Measurements from ENCODE around the gene HOXC11. TPM values are rescaled to one million over a fixed set of nuclear protein-coding genes. Genes with fewer than 3 reads are reported as not detected.

Gene HOXC11
- total RNA-seq, 1 donor from 2014 or later: not detected

GRCh38 chr12:53937099-53937498, 35.8 kb upstream of the HOXC11 start:
- Mint-ChIP-seq H3K4me3 (no peak overlapping the region), H3K4me1 (no peaks in the 10 kb centered on the region), H3K9me3 (peaks cover 18% of the 10 kb centered on the region), H3K27ac (no peak overlapping the region), H3K36me3 (no peaks in the 10 kb centered on the region), H3K27me3 (ENCODE audit: insufficient read depth, low read depth) (peaks cover 91% of the 10 kb centered on the region)
- Histone ChIP-seq H3K4me1 (no peaks in the 10 kb centered on the region), H4K20me1 (ENCODE audit: low read depth) (peaks cover 25% of the 10 kb centered on the region), H3K79me2 (ENCODE audit: low read depth) (no peaks in the 10 kb centered on the region), H3K4me2 (no peak overlapping the region), H3K9ac (no peak overlapping the region), H3K36me3 (no peaks in the 10 kb centered on the region), H3F3A (ENCODE audit: low read depth) (no peaks in the 10 kb centered on the region), H3K4me3 (no peak overlapping the region), H3K9me3 (ENCODE audit: low read depth) (no peaks in the 10 kb centered on the region), H3K27ac (no peak overlapping the region), H2AFZ (replicated peaks) (no peak overlapping the region), H3K27me3 (peaks cover 100% of the 10 kb centered on the region)
- DNase-seq (ENCODE audit: low spot score): no peak
- TF ChIP-seq, protein P1, sequence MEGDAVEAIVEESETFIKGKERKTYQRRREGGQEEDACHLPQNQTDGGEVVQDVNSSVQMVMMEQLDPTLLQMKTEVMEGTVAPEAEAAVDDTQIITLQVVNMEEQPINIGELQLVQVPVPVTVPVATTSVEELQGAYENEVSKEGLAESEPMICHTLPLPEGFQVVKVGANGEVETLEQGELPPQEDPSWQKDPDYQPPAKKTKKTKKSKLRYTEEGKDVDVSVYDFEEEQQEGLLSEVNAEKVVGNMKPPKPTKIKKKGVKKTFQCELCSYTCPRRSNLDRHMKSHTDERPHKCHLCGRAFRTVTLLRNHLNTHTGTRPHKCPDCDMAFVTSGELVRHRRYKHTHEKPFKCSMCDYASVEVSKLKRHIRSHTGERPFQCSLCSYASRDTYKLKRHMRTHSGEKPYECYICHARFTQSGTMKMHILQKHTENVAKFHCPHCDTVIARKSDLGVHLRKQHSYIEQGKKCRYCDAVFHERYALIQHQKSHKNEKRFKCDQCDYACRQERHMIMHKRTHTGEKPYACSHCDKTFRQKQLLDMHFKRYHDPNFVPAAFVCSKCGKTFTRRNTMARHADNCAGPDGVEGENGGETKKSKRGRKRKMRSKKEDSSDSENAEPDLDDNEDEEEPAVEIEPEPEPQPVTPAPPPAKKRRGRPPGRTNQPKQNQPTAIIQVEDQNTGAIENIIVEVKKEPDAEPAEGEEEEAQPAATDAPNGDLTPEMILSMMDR (IDR thresholded peaks at IDR 0.05): no peak
- TF ChIP-seq EZH2phosphoT487 (IDR thresholded peaks at IDR 0.05): no peak

DNA sequence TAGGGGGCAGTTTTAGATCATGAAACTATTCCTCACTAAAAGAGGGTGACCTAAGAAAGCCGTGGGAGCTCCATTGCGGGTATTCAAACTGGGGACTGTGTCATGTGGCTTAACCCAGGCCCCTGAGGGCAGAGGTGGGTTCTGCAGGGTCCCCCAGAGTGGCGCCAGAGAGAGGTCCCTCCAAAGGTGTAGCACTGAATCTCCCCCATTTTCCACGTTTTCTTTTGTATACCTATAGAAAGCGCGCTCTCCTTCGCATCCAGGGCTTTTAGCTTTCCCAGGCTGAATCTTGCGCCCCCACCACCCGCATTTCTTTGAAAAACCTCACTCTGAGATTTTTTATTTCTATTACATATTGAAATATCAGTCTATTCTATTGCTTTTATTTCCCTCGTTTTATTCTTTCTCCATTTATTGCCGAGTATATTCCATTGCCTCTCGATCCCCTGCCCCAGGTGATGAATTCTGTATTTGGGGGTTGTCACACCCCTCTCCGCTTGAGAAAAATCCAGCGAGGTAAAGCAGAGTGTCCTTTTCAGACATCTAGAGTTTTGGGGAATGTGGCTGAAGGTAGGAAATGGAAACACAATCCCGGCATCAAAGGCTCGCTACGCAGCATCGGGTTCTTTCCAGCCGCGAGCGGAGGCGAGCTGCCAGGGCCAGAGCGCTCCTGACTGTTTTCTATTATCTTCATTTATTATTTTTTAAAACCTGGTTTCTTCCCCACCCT, 35.2 kb upstream of the HOXC11 start:
- H2AFZ ChIP-seq (replicated peaks): no peak overlapping the region
- TF ChIP-seq EZH2 (IDR thresholded peaks at IDR 0.05) (peak; percentile 9), EZH2phosphoT487 (IDR thresholded peaks at IDR 0.05) (peak; percentile 59)
- TF ChIP-seq, protein P1 (IDR thresholded peaks at IDR 0.05): no peak
- peaks cover 25% of the 10 kb centered on the region for H4K20me1 ChIP-seq (ENCODE audit: low read depth)
- Mint-ChIP-seq H3K36me3 (no peaks in the 10 kb centered on the region), H3K27me3 (ENCODE audit: insufficient read depth, low read depth) (peaks cover 91% of the 10 kb centered on the region), H3K4me1 (no peaks in the 10 kb centered on the region), H3K27ac (no peak overlapping the region), H3K9me3 (peaks cover 18% of the 10 kb centered on the region), H3K4me3 (peak overlapping the region; percentile 48)
- peaks cover 100% of the 10 kb centered on the region for H3K27me3 ChIP-seq
- H3K36me3 ChIP-seq: no peaks in the 10 kb centered on the region
- no peaks in the 10 kb centered on the region for H3K9me3 ChIP-seq (ENCODE audit: low read depth)
- DNase-seq (ENCODE audit: low spot score): no peak
- H3K9ac ChIP-seq: no peak overlapping the region
- no peaks in the 10 kb centered on the region for H3K79me2 ChIP-seq (ENCODE audit: low read depth)
- no peaks in the 10 kb centered on the region for H3K4me1 ChIP-seq
- no peak overlapping the region for H3K4me3 ChIP-seq
- no peak overlapping the region for H3K27ac ChIP-seq
- peak overlapping the region; percentile 13 for H3K4me2 ChIP-seq
- no peaks in the 10 kb centered on the region for H3F3A ChIP-seq (ENCODE audit: low read depth)

DNA sequence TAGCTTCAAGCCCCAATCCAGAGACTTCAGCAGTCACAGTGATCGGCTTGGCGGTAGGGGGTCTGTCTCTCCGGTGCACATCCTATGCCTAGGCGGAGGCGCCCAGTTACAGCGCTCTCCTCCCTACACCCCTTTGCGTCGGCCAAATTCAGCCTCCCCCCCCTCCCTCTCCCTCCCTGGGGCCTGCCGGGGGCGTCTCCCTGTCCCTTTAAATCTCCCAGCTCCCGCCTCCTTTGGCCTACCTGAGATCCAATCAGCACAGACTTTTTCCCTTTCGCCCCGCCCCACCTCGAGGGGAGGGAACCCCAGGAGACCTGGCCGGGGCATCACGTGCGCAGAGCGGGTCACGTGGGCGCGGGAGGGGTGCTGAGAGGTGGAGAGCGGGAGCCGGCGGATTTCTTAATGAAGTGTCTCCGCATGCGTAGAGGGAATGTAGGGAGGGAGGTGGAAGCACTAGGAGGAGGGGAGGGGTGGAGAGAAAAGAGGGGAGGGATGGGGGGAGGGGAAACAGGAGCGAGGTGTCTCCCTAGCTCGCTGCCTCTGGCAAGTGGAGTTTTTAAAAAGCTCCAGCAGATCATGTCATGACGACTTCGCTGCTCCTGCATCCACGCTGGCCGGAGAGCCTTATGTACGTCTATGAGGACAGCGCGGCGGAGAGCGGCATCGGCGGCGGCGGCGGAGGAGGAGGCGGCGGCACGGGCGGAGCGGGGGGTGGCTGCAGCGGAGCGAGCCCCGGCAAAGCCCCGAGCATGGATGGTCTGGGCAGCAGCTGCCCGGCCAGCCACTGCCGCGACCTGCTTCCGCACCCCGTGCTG, 34.4 kb upstream of the HOXC11 start, which contains the start of gene HOXC13:
Gene HOXC13, plus strand, starts transcription at position 506 of the 815 bp plus-strand sequence. Its CDS starts 76 bp downstream, at position 582.
- H3K36me3 Mint-ChIP-seq: no peaks in the 10 kb centered on the region
- H3K27me3 ChIP-seq: peaks cover 100% of the 10 kb centered on the region
- no peak within 1 kb of the TSS for H3K9ac ChIP-seq
- H3K79me2 ChIP-seq (ENCODE audit: low read depth): no peaks in the 10 kb centered on the region
- peaks cover 25% of the 10 kb centered on the region for H4K20me1 ChIP-seq (ENCODE audit: low read depth)
- H3K4me2 ChIP-seq: peak within 1 kb of the TSS; percentile 13
- H3K4me1 Mint-ChIP-seq: no peaks in the 10 kb centered on the region
- H2AFZ ChIP-seq (replicated peaks): no peak within 1 kb of the TSS
- no peaks in the 10 kb centered on the region for H3K36me3 ChIP-seq
- H3K27ac ChIP-seq: no peak within 1 kb of the TSS
- peak within 1 kb of the TSS; percentile 48 for H3K4me3 Mint-ChIP-seq
- no peak within 1 kb of the TSS for H3K27ac Mint-ChIP-seq
- no peak within 1 kb of the TSS for H3K4me3 ChIP-seq
- H3K9me3 Mint-ChIP-seq: peaks cover 20% of the 10 kb centered on the region
- H3F3A ChIP-seq (ENCODE audit: low read depth): no peaks in the 10 kb centered on the region
- H3K9me3 ChIP-seq (ENCODE audit: low read depth): no peaks in the 10 kb centered on the region
- TF ChIP-seq EZH2 (IDR thresholded peaks at IDR 0.05) (peak; percentile 91), EZH2phosphoT487 (IDR thresholded peaks at IDR 0.05) (peak; percentile 55)
- TF ChIP-seq, protein P1 (IDR thresholded peaks at IDR 0.05): no peak
- H3K4me1 ChIP-seq: no peaks in the 10 kb centered on the region
- peak; percentile 83 for DNase-seq (ENCODE audit: low spot score)
- peaks cover 91% of the 10 kb centered on the region for H3K27me3 Mint-ChIP-seq (ENCODE audit: insufficient read depth, low read depth)

All from neural progenitor cell (in vitro differentiated cells).